ENCODE data around the gene GJB5. TPM values are rescaled to one million over a fixed set of nuclear protein-coding genes. Genes with fewer than 3 reads are reported as not detected.

Gene GJB5
- total RNA-seq, 1 donor from 2014 or later: not detected

GRCh38 chr1:34794001-34794789, 39.3 kb downstream of the GJB5 start:
- Mint-ChIP-seq H3K4me3 (peak overlapping the region; percentile 13), H3K9me3 (peaks cover 2% of the 10 kb centered on the region)

GRCh38 chr1:34794790-34795180, 39.9 kb downstream of the GJB5 start:
- H3K9ac ChIP-seq: no peak overlapping the region
- no peak overlapping the region for H2AFZ ChIP-seq (replicated peaks)
- Mint-ChIP-seq H3K4me1 (peaks cover 24% of the 10 kb centered on the region), H3K27me3 (ENCODE audit: insufficient read depth, low read depth) (peaks cover 11% of the 10 kb centered on the region), H3K36me3 (peaks cover 2% of the 10 kb centered on the region), H3K27ac (no peak overlapping the region), H3K4me3 (no peak overlapping the region), H3K9me3 (no peaks in the 10 kb centered on the region)
- no peaks in the 10 kb centered on the region for H3K9me3 ChIP-seq (ENCODE audit: low read depth)
- peaks cover 9% of the 10 kb centered on the region for H3K4me1 ChIP-seq
- H3K27ac ChIP-seq: no peak overlapping the region
- DNase-seq (ENCODE audit: low spot score): no peak
- H3F3A ChIP-seq (ENCODE audit: low read depth): no peaks in the 10 kb centered on the region
- no peaks in the 10 kb centered on the region for H3K79me2 ChIP-seq (ENCODE audit: low read depth)
- H3K4me2 ChIP-seq: no peak overlapping the region
- H4K20me1 ChIP-seq (ENCODE audit: low read depth): peaks cover 10% of the 10 kb centered on the region
- H3K27me3 ChIP-seq: peaks cover 83% of the 10 kb centered on the region
- H3K36me3 ChIP-seq: no peaks in the 10 kb centered on the region
- no peak overlapping the region for H3K4me3 ChIP-seq
- no peak for TF ChIP-seq EZH2 (IDR thresholded peaks at IDR 0.05)
- no peak for TF ChIP-seq EZH2phosphoT487 (IDR thresholded peaks at IDR 0.05)
- no peak for TF ChIP-seq CTCF (IDR thresholded peaks at IDR 0.05)

More at GRCh38 chr1:34794001-34794789, 39.3 kb downstream of the GJB5 start:
- Mint-ChIP-seq H3K4me1 (peaks cover 24% of the 10 kb centered on the region), H3K36me3 (peaks cover 2% of the 10 kb centered on the region), H3K27ac (no peak overlapping the region), H3K27me3 (ENCODE audit: insufficient read depth, low read depth) (peaks cover 14% of the 10 kb centered on the region)
- Histone ChIP-seq H3K4me3 (no peak overlapping the region), H3K4me2 (no peak overlapping the region), H3K27ac (no peak overlapping the region), H3K9ac (no peak overlapping the region), H3K4me1 (peaks cover 9% of the 10 kb centered on the region), H3K27me3 (peaks cover 83% of the 10 kb centered on the region), H3K9me3 (ENCODE audit: low read depth) (no peaks in the 10 kb centered on the region), H3K36me3 (no peaks in the 10 kb centered on the region), H2AFZ (replicated peaks) (no peak overlapping the region), H3K79me2 (ENCODE audit: low read depth) (no peaks in the 10 kb centered on the region), H4K20me1 (ENCODE audit: low read depth) (peaks cover 10% of the 10 kb centered on the region), H3F3A (ENCODE audit: low read depth) (no peaks in the 10 kb centered on the region)
- no peak for DNase-seq (ENCODE audit: low spot score)
- TF ChIP-seq CTCF (IDR thresholded peaks at IDR 0.05) (no peak), EZH2phosphoT487 (IDR thresholded peaks at IDR 0.05) (no peak), EZH2 (IDR thresholded peaks at IDR 0.05) (no peak)

GRCh38 chr1:34795916-34796315, 41.1 kb downstream of the GJB5 start:
- peaks cover 9% of the 10 kb centered on the region for H3K4me1 ChIP-seq
- H3K36me3 Mint-ChIP-seq: peaks cover 2% of the 10 kb centered on the region
- no peaks in the 10 kb centered on the region for H3K79me2 ChIP-seq (ENCODE audit: low read depth)
- peak overlapping the region; percentile 8 for H3K4me3 Mint-ChIP-seq
- no peaks in the 10 kb centered on the region for H3K9me3 ChIP-seq (ENCODE audit: low read depth)
- H3F3A ChIP-seq (ENCODE audit: low read depth): no peaks in the 10 kb centered on the region
- H4K20me1 ChIP-seq (ENCODE audit: low read depth): peaks cover 10% of the 10 kb centered on the region
- no peaks in the 10 kb centered on the region for H3K36me3 ChIP-seq
- H3K27me3 Mint-ChIP-seq (ENCODE audit: insufficient read depth, low read depth): peaks cover 9% of the 10 kb centered on the region
- no peak overlapping the region for H2AFZ ChIP-seq (replicated peaks)
- no peak overlapping the region for H3K4me3 ChIP-seq
- H3K4me1 Mint-ChIP-seq: peaks cover 24% of the 10 kb centered on the region
- no peaks in the 10 kb centered on the region for H3K9me3 Mint-ChIP-seq
- no peak overlapping the region for H3K9ac ChIP-seq
- no peak for TF ChIP-seq CTCF (IDR thresholded peaks at IDR 0.05)
- TF ChIP-seq EZH2 (IDR thresholded peaks at IDR 0.05): no peak
- no peak for TF ChIP-seq EZH2phosphoT487 (IDR thresholded peaks at IDR 0.05)
- H3K27ac Mint-ChIP-seq: peak overlapping the region; percentile 78
- no peak overlapping the region for H3K27ac ChIP-seq
- no peak for DNase-seq (ENCODE audit: low spot score)
- peaks cover 76% of the 10 kb centered on the region for H3K27me3 ChIP-seq
- no peak overlapping the region for H3K4me2 ChIP-seq

All from neural progenitor cell (in vitro differentiated cells).